Measurements from ENCODE around the gene MARK3.

DNA sequence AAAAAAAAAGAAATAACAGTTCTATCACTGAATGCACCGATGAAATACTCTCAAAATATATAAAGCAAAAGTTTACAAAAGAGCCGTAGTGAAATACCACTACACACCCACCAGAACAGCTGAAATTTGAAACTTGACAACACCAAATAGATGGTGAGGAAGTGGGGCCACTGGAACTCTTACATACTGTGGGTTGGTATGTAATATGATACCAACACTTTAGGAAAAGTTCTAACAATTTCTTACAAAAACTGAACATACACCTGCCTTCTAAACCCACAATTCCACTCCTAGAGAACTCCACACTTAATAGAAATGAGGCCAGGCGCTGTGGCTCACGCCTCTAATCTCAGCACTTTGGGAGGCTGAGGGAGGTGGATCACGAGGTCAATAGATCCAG is 37.1 kb upstream of the MARK3 start:
- TF ChIP-seq, protein P1, sequence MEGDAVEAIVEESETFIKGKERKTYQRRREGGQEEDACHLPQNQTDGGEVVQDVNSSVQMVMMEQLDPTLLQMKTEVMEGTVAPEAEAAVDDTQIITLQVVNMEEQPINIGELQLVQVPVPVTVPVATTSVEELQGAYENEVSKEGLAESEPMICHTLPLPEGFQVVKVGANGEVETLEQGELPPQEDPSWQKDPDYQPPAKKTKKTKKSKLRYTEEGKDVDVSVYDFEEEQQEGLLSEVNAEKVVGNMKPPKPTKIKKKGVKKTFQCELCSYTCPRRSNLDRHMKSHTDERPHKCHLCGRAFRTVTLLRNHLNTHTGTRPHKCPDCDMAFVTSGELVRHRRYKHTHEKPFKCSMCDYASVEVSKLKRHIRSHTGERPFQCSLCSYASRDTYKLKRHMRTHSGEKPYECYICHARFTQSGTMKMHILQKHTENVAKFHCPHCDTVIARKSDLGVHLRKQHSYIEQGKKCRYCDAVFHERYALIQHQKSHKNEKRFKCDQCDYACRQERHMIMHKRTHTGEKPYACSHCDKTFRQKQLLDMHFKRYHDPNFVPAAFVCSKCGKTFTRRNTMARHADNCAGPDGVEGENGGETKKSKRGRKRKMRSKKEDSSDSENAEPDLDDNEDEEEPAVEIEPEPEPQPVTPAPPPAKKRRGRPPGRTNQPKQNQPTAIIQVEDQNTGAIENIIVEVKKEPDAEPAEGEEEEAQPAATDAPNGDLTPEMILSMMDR (IDR thresholded peaks at IDR 0.05): no peak
- no peak for TF ChIP-seq POLR2A (IDR thresholded peaks at IDR 0.05)
